M059J (cell line): ENCODE data around the gene TUBE1. TPM values are rescaled to one million over a fixed set of nuclear protein-coding genes. Genes with fewer than 3 reads are reported as not detected.
"Not testable (repeated sequence)": the region's sequence is repeated elsewhere in the genome, so short reads cannot be mapped to it uniquely, and the experiment has no call there.

Experiments used
- DNase-seq: peaks from one replicate; pipeline ENCODE4 v3.0.0-alpha.2; 2012; ENCODE audit warnings: low read depth
- total RNA-seq: library from RNA; depleted of rRNA; stranded (reverse); fragments of >200 nt; shearing (Covaris generic); gene quantifications from 2 replicates; pipeline ENCODE4 v1.2.3, GENCODE V29; 2014

TUBE1 gene
- total RNA-seq, 1 experiment from 2014 or later: 29.8 TPM

DNA sequence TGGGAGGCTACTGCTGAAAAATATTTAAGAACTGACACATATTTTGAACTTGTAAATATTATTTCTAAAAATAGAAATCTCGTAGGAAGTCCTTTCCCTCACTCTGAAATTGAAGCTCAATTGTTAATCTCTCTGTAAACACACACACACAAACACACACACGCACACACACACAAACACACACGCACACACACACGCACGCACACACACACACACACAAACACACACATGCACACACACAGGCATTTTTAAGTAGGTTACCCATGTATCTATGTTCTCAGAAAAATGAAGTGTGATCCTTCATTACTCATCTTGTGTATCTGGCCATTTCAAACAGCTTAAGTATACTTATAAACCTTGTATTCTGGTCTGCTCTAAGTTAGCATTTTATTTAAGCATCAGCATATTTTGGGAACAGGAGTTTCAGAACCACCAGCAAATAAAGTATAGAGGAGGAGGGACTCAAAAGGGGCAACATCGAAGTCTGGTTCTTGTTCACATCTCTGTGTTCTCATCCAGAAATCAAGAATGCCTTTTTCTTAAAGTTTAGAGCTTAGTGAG, 21.8 kb downstream of the TUBE1 start:
- no peak for DNase-seq

DNA sequence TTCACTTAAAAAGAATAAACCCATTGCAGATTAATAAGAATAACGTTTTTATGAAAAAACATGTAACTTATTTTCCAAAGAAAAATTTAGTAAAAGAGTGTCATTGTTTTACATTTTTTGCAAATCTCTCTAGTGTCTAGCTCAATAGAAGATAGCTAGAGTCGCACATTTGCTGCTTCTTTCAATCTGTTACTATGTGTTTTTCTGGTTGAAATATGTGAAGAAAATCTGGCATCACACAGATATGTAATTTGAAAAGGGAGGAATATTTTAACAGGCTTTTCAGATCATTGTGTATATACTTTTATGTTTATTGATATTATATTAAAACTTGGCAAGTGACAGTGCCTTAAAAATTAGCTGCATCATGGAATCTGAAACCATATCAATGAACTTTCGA, 24.3 kb downstream of the TUBE1 start:
- DNase-seq: no peak

DNA sequence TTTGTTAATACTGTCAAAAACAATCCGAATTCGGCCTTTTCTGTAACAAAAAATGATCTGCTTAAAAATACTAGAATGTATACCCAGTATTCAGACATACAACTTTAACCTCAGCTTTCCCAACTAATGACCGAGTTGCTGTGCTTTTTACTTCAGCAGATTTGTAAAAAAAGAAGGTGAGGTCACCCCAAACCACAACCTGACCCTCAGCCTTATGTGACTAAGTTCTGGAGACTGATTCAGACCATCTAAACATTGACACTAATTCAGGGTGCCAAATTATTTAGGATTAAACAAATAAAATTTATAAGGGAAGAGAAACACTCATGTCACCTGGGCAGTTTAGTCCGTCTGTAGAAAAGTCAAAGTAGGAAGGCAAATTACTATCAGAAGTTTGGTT, 25.7 kb downstream of the TUBE1 start:
- DNase-seq: peak; percentile 78

DNA sequence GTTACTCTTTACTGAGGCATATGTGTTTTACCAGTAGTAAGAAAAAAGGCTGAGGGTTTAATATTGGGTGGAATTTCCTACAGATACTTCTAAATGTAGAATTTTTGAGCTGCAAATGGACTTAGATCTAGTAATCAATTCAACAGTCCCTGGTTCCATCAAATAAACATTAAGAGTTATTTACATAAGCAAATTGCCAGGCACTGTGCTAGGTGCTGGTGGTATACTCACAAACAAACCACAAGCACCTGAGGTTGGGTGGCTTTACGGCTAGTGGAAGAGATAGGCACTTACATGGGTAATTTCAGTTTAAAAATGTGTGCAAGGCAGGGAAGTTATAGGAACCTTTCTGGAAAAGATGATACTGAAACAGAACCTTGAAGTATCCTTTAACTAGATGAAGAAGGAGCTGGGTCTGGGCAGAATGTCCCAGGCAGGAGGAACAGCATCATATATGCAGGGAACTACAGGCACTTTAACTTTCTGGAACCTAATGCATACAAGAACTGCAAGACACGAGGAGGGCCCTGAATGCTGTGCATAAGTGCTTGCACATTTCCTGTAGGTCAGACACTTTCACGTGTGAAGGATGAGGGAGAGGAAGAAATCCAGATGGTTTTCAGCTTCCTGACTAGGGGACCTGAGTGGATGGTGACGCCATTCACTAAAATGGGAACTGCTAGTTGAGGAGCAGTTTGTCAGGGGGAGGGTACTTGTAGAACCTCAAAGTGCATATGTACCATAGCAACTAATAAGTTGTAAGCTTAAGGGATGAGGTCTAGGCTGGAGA, 28.8 kb downstream of the TUBE1 start:
- no peak for DNase-seq

DNA sequence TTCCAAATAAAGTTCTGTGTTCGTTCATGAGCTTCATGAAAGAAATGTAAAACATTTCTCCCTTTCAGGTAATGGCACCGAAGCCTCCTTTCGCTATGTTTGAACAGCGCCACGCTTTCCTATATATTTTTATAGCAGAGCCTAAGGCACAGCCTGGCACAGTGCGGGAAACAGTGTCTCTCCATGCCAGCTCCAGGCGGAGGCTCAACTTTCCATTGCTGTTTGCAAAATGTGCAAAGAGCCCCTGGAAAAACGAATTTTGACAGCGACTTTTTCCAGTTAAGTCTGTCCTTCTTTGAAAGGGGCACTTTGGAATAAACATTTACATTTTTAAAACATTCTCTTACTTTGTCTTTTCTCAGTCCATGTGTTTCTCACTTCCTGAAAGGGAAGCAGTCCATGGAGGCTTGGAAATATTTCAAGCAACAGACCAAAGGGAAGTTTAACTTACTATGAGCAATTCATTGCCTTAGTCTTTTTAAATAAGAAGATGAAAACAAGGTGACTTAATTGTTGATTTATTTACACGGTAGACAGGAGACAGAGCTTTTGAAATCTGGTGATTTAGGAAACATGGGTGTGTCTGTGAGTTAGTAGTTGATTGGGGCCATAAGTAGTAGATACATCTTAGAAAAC, 32.6 kb downstream of the TUBE1 start:
- DNase-seq: no peak

DNA sequence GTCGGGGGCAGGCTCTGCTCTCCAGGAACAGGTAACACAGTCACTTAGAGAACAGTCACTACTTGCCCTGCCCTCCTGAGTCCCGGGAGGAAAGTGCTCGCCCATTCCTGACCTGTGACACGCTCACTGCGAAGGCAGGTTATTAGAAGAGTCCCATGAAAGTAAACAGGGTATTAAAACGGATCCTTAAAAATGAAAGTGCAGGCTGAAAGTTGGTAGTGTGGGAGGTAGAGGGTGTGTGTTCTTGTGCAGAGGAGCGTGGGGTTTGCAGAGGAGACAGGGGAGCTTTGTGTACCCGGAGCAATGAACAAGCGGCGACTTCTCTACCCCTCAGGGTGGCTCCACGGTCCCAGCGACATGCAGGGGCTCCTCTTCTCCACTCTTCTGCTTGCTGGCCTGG, 33.3 kb downstream of the TUBE1 start, which contains the start of gene CCN6:
CCN6 (plus strand) TSS at position 104 of the 400 bp plus-strand sequence; CDS start at position 358, 254 bp downstream.
- no peak for DNase-seq

DNA sequence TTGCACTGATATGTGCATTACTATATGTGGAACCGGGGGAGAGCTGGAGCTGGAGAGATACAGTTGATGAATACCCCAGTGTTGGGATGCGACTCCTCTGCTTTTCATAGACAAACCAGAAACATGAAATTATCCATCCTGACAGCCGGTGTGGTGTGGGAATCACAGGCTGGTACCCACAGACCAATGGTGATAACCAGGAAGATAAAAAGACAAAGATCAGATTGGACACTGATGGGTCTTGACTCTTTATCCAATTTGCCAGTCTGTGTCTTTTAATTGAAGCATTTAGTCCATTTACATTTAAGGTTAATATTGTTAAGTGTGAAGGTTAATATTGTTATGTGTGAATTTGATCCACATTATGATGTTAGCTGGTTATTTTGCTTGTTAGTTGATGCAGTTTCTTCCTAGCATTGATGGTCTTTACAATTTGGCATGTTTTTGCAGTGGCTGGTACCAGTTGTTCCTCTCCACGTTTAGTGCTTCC, 36.0 kb downstream of the TUBE1 start:
- not testable (repeated sequence) for DNase-seq

DNA sequence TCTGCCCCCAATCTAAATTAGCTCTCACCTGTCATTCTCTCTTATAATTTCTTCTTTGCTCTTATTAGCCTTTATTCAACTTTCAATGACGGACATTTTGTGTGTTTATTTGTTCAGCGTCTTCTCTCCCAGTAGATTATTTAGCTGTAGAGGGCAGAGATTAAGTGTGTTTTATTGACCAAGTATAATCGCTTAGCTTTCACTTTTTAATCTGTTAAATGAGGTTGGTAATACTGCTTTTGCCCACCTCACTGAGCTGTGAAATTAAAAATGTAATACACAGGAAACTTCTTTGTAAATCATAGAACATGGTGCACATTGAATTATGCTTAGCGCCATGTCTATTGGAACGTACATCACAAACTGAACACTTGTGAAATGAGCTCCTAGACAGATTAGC, 36.9 kb downstream of the TUBE1 start:
- DNase-seq: no peak

DNA sequence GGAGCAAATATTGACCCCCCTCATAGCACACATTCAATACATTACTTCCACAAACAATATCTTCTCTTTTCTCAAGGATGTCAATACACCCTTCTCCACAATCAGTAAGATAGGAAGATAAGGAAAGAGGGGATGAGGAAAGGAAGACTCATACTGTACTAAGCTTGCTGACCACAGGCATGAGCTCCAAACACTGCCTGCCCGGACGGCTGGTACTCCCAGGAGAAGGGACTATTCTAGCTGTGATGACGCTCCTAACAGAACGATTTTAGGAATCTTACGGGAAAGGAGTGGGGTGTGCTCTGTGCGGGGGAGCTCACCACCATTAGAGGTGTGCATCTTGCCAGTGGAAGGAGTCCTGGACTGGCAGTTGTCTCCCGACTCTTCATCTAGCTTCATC, 37.3 kb downstream of the TUBE1 start:
- DNase-seq: no peak

DNA sequence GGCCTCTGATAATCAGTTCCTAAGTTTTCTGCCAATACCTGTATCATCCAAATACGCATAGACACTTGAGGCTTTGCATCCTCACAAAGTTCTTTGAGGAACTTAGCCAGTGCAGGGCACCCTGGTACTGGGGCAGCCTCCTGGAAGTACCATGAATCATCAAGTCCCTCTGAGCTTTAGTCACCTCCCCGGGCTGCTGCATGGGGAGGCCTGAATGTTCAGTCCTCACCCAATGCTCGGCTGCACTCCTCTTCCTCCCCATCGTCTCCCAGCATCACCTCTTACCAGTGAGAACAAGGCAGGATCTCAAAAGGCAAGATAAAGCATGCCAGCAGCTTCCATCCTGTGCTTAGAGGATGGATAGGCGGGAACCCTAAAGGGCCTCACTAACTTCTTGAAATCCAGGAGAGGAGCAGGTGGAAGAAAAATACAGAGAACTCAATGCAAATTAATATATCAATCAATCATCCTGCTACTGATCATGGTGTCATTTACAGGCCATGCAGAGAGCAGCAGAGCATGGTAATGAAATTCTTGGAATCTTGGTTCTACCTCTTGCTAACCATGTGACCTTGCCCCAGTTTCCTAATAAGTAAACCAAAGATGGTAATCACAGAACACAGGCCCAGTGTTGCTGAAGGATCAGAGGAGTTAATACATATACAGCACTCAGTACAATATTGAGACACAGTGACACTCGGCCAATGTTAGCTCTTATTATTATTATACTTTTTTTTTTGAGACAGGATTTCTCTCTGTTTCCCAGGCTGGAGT, 38.1 kb downstream of the TUBE1 start:
- DNase-seq: peak; percentile 68

DNA sequence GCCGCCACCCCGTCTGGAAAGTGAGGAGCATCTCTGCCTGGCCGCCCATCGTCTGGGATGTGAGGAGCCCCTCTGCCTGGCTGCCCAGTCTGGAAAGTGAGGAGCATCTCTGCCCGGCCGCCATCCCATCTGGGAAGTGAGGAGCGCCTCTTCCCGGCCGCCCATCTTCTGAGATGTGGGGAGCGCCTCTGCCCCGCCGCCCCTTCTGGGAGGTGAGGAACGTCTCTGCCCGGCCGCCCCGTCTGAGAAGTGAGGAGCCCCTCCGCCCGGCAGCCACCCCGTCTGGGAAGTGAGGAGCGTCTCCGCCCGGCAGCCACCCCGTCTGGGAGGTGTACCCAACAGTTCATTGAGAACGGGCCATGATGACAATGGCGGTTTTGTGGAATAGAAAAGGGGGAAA, 39.8 kb downstream of the TUBE1 start:
- DNase-seq: not testable (repeated sequence)

DNA sequence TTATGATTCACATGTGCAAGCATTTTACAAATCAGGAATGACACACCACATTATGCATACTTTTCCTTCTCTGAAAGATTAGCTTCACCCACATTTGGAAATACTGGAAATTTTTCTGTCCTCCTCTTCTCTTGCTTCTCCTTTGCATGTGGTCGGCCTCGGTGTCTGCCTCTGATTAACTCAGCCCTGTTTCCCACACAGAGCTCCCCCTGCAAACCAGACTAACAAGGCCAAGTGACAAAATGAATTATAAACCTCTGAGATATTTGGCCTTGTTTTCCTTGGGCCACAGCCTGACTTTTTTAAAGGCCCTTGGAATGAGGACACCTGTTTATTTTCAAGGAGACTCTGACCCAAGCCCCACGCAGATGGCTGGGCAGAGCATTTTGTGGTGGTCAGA, 42.4 kb downstream of the TUBE1 start:
- DNase-seq: peak; percentile 90

DNA sequence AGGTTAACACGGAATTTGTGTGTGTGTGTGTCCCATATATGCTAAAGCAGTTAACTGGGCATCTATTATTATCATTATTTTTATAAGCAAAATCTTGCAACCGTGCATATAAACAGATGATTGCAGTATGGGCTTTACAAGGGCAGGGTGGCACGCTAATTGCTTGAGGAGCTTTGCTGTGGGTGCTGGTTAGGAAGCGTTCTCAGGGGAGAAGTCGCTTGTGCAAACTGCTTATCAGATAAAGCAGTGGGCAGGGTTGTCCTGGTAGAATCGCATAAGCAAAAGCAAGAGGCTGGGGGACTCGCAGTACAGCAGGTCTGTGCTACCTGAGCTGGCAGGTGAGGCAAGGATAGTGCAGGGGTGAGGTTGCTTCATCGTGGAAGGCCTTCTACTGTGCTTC, 43.1 kb downstream of the TUBE1 start:
- DNase-seq: no peak

DNA sequence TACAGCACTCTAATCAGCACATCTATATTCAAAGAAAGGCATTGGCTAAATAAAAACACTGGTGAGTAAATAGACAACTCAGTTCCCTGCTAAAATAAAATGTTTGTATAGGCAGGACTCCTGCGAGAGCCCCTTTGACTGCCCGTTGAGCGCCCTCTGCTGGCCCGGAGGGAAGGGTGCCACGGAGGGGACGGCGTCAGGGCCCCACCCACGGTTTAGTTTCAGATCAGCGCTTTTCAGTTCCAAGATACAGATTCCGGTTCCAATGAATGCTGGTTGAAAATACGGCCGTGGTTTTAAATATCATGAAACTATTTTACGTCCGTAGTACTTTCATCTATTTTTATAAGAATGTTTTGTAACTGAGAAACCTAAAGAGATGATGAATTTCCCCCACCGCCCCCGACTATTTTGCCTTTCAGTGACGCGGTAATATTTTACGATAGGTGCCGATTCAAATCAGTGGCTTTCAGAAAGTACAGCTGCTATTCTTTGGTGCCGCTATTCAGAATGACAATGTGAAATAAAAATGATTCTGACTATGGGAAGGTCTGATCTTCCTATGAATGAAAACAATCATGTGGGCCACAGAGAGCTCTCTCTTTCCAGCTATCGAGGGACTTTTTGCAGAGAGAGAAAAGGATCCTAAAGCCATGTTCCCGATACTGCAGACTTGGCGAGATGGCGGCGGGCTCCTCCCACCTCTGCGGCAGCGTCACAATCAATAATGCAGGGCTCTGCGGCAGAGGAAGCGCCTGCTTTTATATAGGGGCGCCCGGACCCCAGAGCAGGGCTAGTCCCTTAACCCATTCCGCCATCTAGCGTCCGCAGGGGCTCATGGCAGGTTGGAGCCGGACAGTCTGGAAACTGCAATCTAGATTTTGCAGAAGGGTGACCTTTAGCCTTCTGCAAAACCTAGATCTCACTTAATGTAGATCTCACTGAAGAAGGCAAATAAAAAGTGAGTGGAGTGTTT, 44.0 kb downstream of the TUBE1 start:
- DNase-seq: peak; percentile 91

DNA sequence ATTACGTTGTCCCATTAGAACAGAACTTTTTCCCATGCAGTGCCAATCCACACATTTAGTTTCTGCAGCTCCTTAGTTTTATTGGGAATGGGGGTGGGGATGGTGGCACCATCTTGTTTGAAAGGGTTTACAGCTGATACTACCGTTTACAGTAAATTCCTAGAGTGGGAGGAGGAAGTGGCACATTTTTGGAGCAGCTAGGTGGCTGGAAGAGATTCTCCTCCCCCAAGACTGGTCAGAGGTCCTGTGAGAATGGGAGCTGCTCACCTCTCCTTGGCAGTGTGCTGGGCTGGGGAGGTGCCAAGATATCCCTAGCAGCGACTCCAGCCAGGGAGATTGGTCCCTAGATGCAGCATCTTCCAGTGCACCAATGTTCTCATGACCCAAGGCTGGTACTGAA, 45.7 kb downstream of the TUBE1 start:
- peak; percentile 82 for DNase-seq

DNA sequence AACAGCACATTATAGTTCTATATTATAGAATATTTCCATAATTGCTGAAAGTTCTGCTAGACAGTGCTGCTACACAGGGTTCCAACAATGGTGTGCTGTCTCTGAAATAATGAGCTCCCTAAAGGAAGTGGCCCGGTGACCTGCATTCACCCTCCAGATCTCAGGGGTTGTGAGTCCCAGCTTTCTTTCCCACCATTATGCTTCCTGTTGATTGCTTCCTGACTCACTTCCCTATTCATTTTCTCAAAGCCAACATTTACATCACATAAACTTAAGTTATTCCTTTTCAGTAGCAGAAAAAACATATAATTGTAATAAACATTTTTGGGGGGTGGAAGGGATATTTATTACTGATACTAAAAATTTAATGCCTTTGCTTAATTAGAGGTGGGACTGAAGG, 46.3 kb downstream of the TUBE1 start:
- DNase-seq: peak; percentile 76

DNA sequence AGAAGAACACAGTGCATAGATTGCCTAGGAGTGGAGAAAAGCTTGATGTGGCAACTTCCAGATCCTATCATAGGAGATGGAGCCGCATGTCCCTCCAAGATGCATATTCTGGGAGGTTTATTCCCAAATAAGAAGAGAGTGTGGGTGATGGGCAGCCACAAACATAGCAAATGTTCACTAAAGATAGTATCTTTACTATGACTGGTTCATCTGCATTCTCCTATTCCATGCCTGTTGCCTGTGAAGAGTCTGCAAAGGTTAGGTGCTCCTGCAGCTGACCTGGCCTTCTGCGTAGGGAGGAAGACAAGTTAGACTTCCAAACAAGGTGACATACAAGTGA, 47.9 kb downstream of the TUBE1 start:
- no peak for DNase-seq

DNA sequence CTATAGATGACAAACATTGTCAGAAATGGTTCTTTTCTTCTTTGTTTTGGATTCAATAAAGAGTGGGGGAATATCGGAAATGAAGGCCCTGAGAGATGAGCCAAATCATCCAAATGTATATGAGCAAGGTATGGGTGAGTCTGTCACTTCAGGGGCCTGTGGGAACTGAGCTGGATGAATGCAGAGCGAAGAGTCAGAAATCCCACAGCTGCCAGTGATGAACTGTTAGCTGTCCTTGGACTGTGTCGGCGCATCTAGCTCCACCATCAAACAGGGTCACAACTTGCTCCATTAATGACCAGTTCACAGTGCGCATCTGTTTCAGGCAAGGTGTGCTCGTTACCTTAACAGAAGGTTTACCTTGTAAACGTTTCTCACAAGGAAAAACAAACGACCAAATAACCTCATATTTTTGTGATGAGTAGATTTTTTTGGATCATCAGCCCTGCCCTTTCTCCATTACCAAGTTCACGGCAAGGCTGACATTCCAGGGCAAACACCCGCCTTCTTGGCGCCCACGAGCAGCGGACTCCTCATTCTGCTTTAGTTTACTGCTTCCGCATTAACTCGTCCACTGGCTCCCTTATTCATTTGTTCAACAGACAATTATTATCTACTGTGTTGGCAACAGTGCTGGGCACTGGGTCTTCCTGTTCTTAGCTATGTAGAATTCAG, 48.4 kb downstream of the TUBE1 start:
- peak; percentile 58 for DNase-seq

DNA sequence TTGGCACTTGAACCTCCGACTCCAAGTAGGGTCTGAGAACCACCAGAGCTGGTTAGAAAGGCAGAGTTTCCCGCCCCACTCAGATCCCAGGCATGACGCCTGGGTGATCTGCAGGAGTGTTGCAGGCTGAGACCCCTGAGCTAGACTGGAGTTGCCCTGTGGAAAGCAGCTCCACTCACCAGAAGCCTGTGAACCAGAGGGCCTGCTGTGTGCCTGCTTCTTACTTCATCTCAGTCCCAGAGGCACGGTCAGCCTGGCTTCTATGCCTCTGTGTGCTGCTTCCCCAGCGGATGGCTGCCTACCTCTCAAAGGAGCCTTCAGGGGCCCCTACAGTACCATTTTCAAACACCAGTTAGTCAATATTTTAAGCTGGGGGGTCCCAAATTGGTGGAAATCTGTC, 49.0 kb downstream of the TUBE1 start:
- no peak for DNase-seq

DNA sequence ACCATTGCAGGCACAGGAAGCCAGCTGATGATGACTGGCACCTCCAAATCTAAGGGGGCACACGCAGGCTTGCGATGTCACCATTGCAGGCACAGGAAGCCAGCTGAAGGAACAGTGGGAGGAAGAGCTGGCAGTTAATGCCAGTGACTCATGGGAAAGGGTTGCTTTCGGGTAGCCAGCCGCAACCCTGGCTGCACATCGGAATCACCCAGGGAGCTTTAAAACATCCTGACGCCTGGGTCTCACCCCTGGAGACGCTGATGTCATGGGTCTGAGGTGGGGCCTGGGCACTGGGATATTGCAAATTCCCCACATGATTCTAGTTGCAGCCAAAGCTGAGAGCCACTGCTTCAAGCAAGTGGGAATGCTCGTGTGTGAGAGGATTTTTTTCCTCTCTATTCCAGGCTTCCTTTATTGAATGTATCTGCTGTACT, 49.5 kb downstream of the TUBE1 start:
- peak; percentile 98 for DNase-seq
